GM23338 (cell line): ENCODE data around the gene TAPBPL. TPM values are rescaled to one million over a fixed set of nuclear protein-coding genes. Genes with fewer than 3 reads are reported as not detected.
A peak's percentile ranks its signal among the peaks of the same experiment; 100 is the strongest.

Experiments
- ATAC-seq: fragments of 200-7000 bp; cut with Tn5 transposase; 3 replicates; pipeline ENCODE4 v1.9.1; 2020
- DNase-seq: peaks from one replicate; pipeline ENCODE4 v3.0.0-alpha.2; 2015; ENCODE audit warnings: low spot score
- H2AFZ ChIP-seq: fragments of 200-600 bp; sonication (generic); 2 replicates; pipeline ENCODE4 v1.8.0; 2016; ENCODE audit warnings: antibody characterized with exemption, mild to moderate bottlenecking, moderate library complexity
- H3F3A ChIP-seq: fragments of 200-600 bp; sonication (generic); replicated peaks from 2 replicates; pipeline ENCODE4 v1.8.0; 2017; ENCODE audit warnings: antibody characterized with exemption, mixed run types, low read depth
- H3K27ac ChIP-seq: fragments of 200-600 bp; sonication (generic); 2 replicates; pipeline ENCODE4 v1.6.1; 2016; ENCODE audit warnings: low read depth
- H3K27me3 ChIP-seq: fragments of 200-600 bp; sonication (generic); 2 replicates; pipeline ENCODE4 v1.8.0; 2016; ENCODE audit warnings: mild to moderate bottlenecking, mixed run types, moderate library complexity; ENCODE audit not compliant: insufficient read depth
- H3K36me3 ChIP-seq: fragments of 200-600 bp; sonication (generic); 2 replicates; pipeline ENCODE4 v1.8.0; 2016; ENCODE audit warnings: mild to moderate bottlenecking; ENCODE audit not compliant: insufficient read depth
- H3K4me1 ChIP-seq: fragments of 200-600 bp; sonication (generic); 2 replicates; pipeline ENCODE4 v1.8.0; 2016; ENCODE audit warnings: mild to moderate bottlenecking, moderate library complexity; ENCODE audit not compliant: insufficient read depth
- H3K4me2 ChIP-seq: fragments of 200-600 bp; sonication (generic); 2 replicates; pipeline ENCODE4 v1.7.1; 2017; ENCODE audit warnings: mixed run types
- H3K4me3 ChIP-seq: fragments of 200-600 bp; sonication (generic); 2 replicates; pipeline ENCODE4 v1.6.1; 2016; ENCODE audit warnings: mixed run types
- H3K79me2 ChIP-seq: fragments of 200-600 bp; sonication (generic); replicated peaks from 2 replicates; pipeline ENCODE4 v1.8.0; 2017; ENCODE audit warnings: mild to moderate bottlenecking; ENCODE audit not compliant: insufficient read depth
- H3K9me2 ChIP-seq: fragments of 200-600 bp; sonication (generic); 2 replicates; pipeline ENCODE4 v1.8.0; 2017; ENCODE audit not compliant: insufficient read depth
- H4K20me1 ChIP-seq: fragments of 200-600 bp; sonication (generic); replicated peaks from 2 replicates; pipeline ENCODE4 v1.8.0; 2017; ENCODE audit warnings: mild to moderate bottlenecking; ENCODE audit not compliant: insufficient read depth
- H3K27ac Mint-ChIP-seq: 2 replicates; pipeline ENCODE4 v1.8.0; 2020; ENCODE audit warnings: inconsistent platforms, mild to moderate bottlenecking, moderate library complexity, mixed read lengths
- H3K27me3 Mint-ChIP-seq: 3 replicates; pipeline ENCODE4 v1.8.0; 2022; ENCODE audit warnings: low read depth, mild to moderate bottlenecking, moderate library complexity, mixed read lengths, inconsistent platforms; ENCODE audit not compliant: insufficient read depth, poor library complexity
- H3K36me3 Mint-ChIP-seq: 3 replicates; pipeline ENCODE4 v1.8.0; 2021; ENCODE audit warnings: low read depth, mild to moderate bottlenecking, inconsistent platforms, moderate library complexity, mixed read lengths
- H3K4me1 Mint-ChIP-seq: 3 replicates; pipeline ENCODE4 v1.8.0; 2020; ENCODE audit warnings: mild to moderate bottlenecking, inconsistent platforms, mixed read lengths
- H3K4me3 Mint-ChIP-seq: 3 replicates; pipeline ENCODE4 v1.8.0; 2021; ENCODE audit warnings: moderate library complexity, mild to moderate bottlenecking, inconsistent platforms, mixed read lengths
- H3K9me3 Mint-ChIP-seq: 3 replicates; pipeline ENCODE4 v1.8.0; 2020; ENCODE audit warnings: moderate library complexity, mild to moderate bottlenecking, inconsistent platforms, mixed read lengths
- CREB1 ChIP-seq: fragments of 250-450 bp; sonication (Bioruptor Pico); IDR thresholded peaks from 2 replicates; pipeline ENCODE4 v1.5.0; 2020; ENCODE audit warnings: low read depth, mild to moderate bottlenecking, moderate library complexity
- JUNB ChIP-seq: IDR thresholded peaks from one replicate; pipeline ENCODE4 v1.6.1; 2016; ENCODE audit warnings: antibody characterized with exemption; ENCODE audit not compliant: unreplicated experiment
- NANOG ChIP-seq: IDR thresholded peaks from 2 replicates; pipeline ENCODE4 v1.6.1; 2016; ENCODE audit warnings: antibody characterized with exemption, borderline replicate concordance
- POLR2AphosphoS5 ChIP-seq: IDR thresholded peaks from 2 replicates; pipeline ENCODE4 v1.6.1; 2016; ENCODE audit warnings: antibody characterized with exemption, low read depth
- ZNF114 ChIP-seq: fragments of 250-450 bp; sonication (Bioruptor Pico); IDR thresholded peaks from 2 replicates; pipeline ENCODE4 v1.5.0; 2020; ENCODE audit warnings: mild to moderate bottlenecking, moderate library complexity
- ZNF331 ChIP-seq: fragments of 250-450 bp; sonication (Bioruptor Pico); IDR thresholded peaks from 2 replicates; pipeline ENCODE4 v1.5.0; 2020; ENCODE audit warnings: low read depth, mild to moderate bottlenecking, moderate library complexity
- polyA plus RNA-seq: library from polyadenylated mRNA; unstranded; fragments of >200 nt; fragmentation: Nextera tagmentation; extraction: Ambion mirVana; gene quantifications from 2 replicates; pipeline ENCODE4 v1.2.1, GENCODE V29; 2016
- total RNA-seq: library from RNA; depleted of rRNA; stranded (reverse); fragments of >200 nt; shearing (Covaris generic); gene quantifications from 2 replicates; pipeline ENCODE4 v1.2.3, GENCODE V29; 2014
- TF ChIP-seq, protein P1 (sequence below), 2 experiments: fragments of 200-600 bp in 1 of 2; sonication (generic) in 1 of 2; conservative IDR thresholded peaks; 2 replicates each; pipeline versions ENCODE4 v1.5.1 to v1.6.1; 2016 to 2017; ENCODE audit warnings: antibody characterized with exemption in 2 of 2, low read depth in 2 of 2, mild to moderate bottlenecking in 2 of 2, moderate library complexity in 1 of 2
- TF ChIP-seq, protein P2 (sequence below): IDR thresholded peaks from one replicate; pipeline ENCODE4 v1.6.1; 2018; ENCODE audit warnings: antibody characterized with exemption; ENCODE audit not compliant: unreplicated experiment

The TAPBPL gene
- total and polyA plus RNA-seq, 2 experiments from 2014 or later, result 0.59 to 0.65 TPM

DNA sequence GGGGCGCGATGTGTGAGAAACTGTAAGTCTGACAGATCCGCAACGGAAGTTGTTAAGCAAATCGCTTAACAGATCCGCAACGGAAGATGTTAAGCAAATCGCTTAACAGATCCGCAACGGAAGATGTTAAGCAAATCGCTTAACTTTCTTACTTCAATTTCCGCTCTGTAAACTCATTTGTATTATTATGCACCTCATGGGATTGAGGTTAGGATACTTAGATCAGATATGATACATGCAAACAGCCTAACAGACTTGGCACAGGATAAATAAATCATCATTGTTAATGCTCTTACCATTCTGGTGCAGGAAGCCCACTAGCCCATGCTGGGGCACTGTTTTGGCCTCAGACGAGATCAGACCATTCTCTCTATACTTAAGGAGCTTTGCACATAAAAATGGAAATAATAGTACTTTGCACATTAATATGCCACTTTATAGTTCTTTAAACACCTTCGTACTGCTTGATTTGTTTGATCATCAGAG lies 42.5 kb downstream of the TAPBPL start:
- H3K27me3 ChIP-seq, result no peaks in the 10 kb centered on the region
- peaks cover 27% of the 10 kb centered on the region for H3K36me3 ChIP-seq
- peak overlapping the region; percentile 97 for H3K27ac Mint-ChIP-seq
- H3K27me3 Mint-ChIP-seq, result peaks cover 4% of the 10 kb centered on the region
- H3K36me3 Mint-ChIP-seq, result peaks cover 54% of the 10 kb centered on the region
- H2AFZ ChIP-seq, result no peak overlapping the region
- DNase-seq (peak; percentile 18), ATAC-seq (no peak)
- H3K4me1 Mint-ChIP-seq, result peaks cover 13% of the 10 kb centered on the region; the same call in 2 of the 3 replicates
- H3K79me2 ChIP-seq, result peaks cover 60% of the 10 kb centered on the region
- H4K20me1 ChIP-seq, result peaks cover 14% of the 10 kb centered on the region
- peak overlapping the region; percentile 53 for H3K27ac ChIP-seq
- TF ChIP-seq ZNF331 (CRISPR knock-in tag), result no peak
- TF ChIP-seq POLR2AphosphoS5, result no peak
- TF ChIP-seq, protein P1, sequence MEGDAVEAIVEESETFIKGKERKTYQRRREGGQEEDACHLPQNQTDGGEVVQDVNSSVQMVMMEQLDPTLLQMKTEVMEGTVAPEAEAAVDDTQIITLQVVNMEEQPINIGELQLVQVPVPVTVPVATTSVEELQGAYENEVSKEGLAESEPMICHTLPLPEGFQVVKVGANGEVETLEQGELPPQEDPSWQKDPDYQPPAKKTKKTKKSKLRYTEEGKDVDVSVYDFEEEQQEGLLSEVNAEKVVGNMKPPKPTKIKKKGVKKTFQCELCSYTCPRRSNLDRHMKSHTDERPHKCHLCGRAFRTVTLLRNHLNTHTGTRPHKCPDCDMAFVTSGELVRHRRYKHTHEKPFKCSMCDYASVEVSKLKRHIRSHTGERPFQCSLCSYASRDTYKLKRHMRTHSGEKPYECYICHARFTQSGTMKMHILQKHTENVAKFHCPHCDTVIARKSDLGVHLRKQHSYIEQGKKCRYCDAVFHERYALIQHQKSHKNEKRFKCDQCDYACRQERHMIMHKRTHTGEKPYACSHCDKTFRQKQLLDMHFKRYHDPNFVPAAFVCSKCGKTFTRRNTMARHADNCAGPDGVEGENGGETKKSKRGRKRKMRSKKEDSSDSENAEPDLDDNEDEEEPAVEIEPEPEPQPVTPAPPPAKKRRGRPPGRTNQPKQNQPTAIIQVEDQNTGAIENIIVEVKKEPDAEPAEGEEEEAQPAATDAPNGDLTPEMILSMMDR (conservative IDR thresholded peaks at IDR 0.05; ENCODE audit: low read depth in 2 of 2), result peak in 1 of 2 experiments; percentile 33; a peak in 2 of 4 replicates
- TF ChIP-seq ZNF114 (CRISPR knock-in tag), result no peak
- no peaks in the 10 kb centered on the region for H3K9me2 ChIP-seq
- no peaks in the 10 kb centered on the region for H3K9me3 Mint-ChIP-seq
- H3K4me2 ChIP-seq, result peak overlapping the region; percentile 81
- H3K4me3 Mint-ChIP-seq, result peak overlapping the region; percentile 97
- H3F3A ChIP-seq, result peaks cover 8% of the 10 kb centered on the region; the same call in 1 of the 2 replicates
- H3K4me3 ChIP-seq, result peak overlapping the region; percentile 70
- H3K4me1 ChIP-seq, result peaks cover 27% of the 10 kb centered on the region

DNA sequence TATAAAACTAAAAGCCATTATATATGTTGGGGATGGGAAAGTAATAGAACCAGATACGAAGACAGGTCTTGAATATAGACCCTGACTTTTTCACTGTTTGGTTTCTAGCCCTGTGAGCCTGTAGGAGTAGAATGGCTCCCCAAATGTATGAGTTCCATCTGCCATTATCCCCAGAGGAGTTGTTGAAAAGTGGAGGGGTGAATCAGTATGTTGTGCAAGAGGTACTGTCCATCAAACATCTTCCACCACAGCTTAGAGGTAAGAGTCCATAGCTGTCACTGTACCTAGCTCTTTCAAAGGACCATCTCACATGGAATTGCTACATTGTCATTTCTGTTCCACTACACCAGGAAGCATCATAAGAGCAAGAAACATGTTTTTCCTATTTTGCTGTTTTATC lies 43.1 kb downstream of the TAPBPL start:
- H2AFZ ChIP-seq, result no peak overlapping the region
- peaks cover 66% of the 10 kb centered on the region for H3K79me2 ChIP-seq
- H3K4me2 ChIP-seq, result peak overlapping the region; percentile 81
- DNase-seq, result no peak
- H3F3A ChIP-seq, result peaks cover 8% of the 10 kb centered on the region; the same call in 1 of the 2 replicates
- no peaks in the 10 kb centered on the region for H3K27me3 ChIP-seq
- peaks cover 57% of the 10 kb centered on the region for H3K36me3 Mint-ChIP-seq
- no peak for ATAC-seq
- H3K27ac Mint-ChIP-seq, result no peak overlapping the region
- H3K4me3 ChIP-seq, result peak overlapping the region; percentile 70
- H3K27me3 Mint-ChIP-seq, result no peaks in the 10 kb centered on the region
- H3K9me2 ChIP-seq, result no peaks in the 10 kb centered on the region
- peaks cover 30% of the 10 kb centered on the region for H3K36me3 ChIP-seq
- H3K4me1 Mint-ChIP-seq, result peaks cover 13% of the 10 kb centered on the region; the same call in 2 of the 3 replicates
- H3K4me3 Mint-ChIP-seq, result peak overlapping the region; percentile 97
- peaks cover 14% of the 10 kb centered on the region for H4K20me1 ChIP-seq
- H3K27ac ChIP-seq, result no peak overlapping the region
- peaks cover 27% of the 10 kb centered on the region for H3K4me1 ChIP-seq
- H3K9me3 Mint-ChIP-seq, result no peaks in the 10 kb centered on the region
- TF ChIP-seq CREB1 (no peak), ZNF114 (CRISPR knock-in tag) (no peak), ZNF331 (CRISPR knock-in tag) (no peak), NANOG (no peak), JUNB (no peak), POLR2AphosphoS5 (no peak)
- TF ChIP-seq, protein P2, sequence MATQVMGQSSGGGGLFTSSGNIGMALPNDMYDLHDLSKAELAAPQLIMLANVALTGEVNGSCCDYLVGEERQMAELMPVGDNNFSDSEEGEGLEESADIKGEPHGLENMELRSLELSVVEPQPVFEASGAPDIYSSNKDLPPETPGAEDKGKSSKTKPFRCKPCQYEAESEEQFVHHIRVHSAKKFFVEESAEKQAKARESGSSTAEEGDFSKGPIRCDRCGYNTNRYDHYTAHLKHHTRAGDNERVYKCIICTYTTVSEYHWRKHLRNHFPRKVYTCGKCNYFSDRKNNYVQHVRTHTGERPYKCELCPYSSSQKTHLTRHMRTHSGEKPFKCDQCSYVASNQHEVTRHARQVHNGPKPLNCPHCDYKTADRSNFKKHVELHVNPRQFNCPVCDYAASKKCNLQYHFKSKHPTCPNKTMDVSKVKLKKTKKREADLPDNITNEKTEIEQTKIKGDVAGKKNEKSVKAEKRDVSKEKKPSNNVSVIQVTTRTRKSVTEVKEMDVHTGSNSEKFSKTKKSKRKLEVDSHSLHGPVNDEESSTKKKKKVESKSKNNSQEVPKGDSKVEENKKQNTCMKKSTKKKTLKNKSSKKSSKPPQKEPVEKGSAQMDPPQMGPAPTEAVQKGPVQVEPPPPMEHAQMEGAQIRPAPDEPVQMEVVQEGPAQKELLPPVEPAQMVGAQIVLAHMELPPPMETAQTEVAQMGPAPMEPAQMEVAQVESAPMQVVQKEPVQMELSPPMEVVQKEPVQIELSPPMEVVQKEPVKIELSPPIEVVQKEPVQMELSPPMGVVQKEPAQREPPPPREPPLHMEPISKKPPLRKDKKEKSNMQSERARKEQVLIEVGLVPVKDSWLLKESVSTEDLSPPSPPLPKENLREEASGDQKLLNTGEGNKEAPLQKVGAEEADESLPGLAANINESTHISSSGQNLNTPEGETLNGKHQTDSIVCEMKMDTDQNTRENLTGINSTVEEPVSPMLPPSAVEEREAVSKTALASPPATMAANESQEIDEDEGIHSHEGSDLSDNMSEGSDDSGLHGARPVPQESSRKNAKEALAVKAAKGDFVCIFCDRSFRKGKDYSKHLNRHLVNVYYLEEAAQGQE, result no peak
- TF ChIP-seq, protein P1 (conservative IDR thresholded peaks at IDR 0.05; ENCODE audit: low read depth in 2 of 2), result no peak
